ENCODE data around the gene EPB41L5. TPM values are rescaled to one million over a fixed set of nuclear protein-coding genes. Genes with fewer than 3 reads are reported as not detected.

Gene EPB41L5
- total and polyA plus RNA-seq, 2 donors (not counting 3 experiments of a cell fraction or from before 2014, with no cell fraction given) = 8.4 to 13.6 TPM

GRCh38 chr2:120228503-120228902, 215.6 kb downstream of the EPB41L5 start:
- Histone ChIP-seq H3K9ac (replicated peaks; ENCODE audit: extremely low read depth, insufficient read depth, low read length) (no peak overlapping the region), H3K4me1 (ENCODE audit: control insufficient read depth, extremely low read depth, insufficient read depth, low read length) (peaks cover 5% of the 10 kb centered on the region), H3K4me3 (replicated peaks in 1 of 3; ENCODE audit: insufficient read depth in 1 of 3, low read depth in 1 of 3, low read length in 3 of 3) (no peak overlapping the region), H3K4me2 (ENCODE audit: insufficient read depth, low read length) (no peak overlapping the region), H3K36me3 (ENCODE audit: control insufficient read depth in 2 of 2, extremely low read depth in 1 of 2, insufficient read depth in 2 of 2, low read length in 2 of 2) (no peaks in the 10 kb centered on the region), H3K27me3 (ENCODE audit: control insufficient read depth in 2 of 2, insufficient read depth in 2 of 2, low read length in 2 of 2) (peaks cover 0 to 3% of the 10 kb centered on the region in 2 experiments), H3K79me2 (ENCODE audit: control insufficient read depth, insufficient read depth, low read length) (no peaks in the 10 kb centered on the region), H2AFZ (ENCODE audit: low read depth, low read length) (no peak overlapping the region), H3K9me3 (replicated peaks; ENCODE audit: control insufficient read depth, insufficient read depth, low read length) (no peaks in the 10 kb centered on the region), H3K9me1 (replicated peaks; ENCODE audit: control insufficient read depth, extremely low read depth, insufficient read depth, low read length) (no peaks in the 10 kb centered on the region), H4K20me1 (replicated peaks; ENCODE audit: control insufficient read depth, extremely low read depth, insufficient read depth, low read length) (no peaks in the 10 kb centered on the region), H3K27ac (ENCODE audit: insufficient read depth, low read depth, low read length) (no peak overlapping the region)
- intact Hi-C loops (cut with micrococcal nuclease) (no loop called here), dilution Hi-C loops (cut with MboI; ENCODE audit: extremely low pct_ligation_motif_present, low sequenced_read_pairs) (no loop called here)
- no TSS peak for BruUV-seq (replicated peaks)
- ChIA-PET POLR2A (no interaction called here), CTCF (interaction anchor here (0.9 to 1.6 kb wide), 4 partner anchors 9 to 85 kb away, joined by 4 to 11 read pairs (median 6); no protein-coding TSS in a partner anchor)
- DNase-seq (ENCODE audit: low read depth, low spot score) = no peak
- TF ChIP-seq POLR2A (IDR thresholded peaks at IDR 0.05; ENCODE audit: low read depth, low read length) (no peak), POLR2AphosphoS5 (IDR thresholded peaks at IDR 0.05; ENCODE audit: insufficient read depth, low read depth, low read length) (no peak), MAX (IDR thresholded peaks at IDR 0.05; ENCODE audit: insufficient read depth, insufficient read length) (no peak), MYC (IDR thresholded peaks at IDR 0.05; ENCODE audit: low read depth, low read length) (no peak), GATA2 (IDR thresholded peaks at IDR 0.05; ENCODE audit: insufficient read depth, insufficient read length, low read depth, low read length) (no peak)
- peak; percentile 63 for FAIRE-seq

Small RNA genes within 50 kb of the gene (small RNA-seq; reads per million reads assigned to genes)
- not detected for gene MTND4LP14 (ENCODE audit: insufficient read depth, insufficient read length, low read depth, low replicate concordance)
- gene RF00019 (ENCODE audit: insufficient read depth, insufficient read length, low read depth, low replicate concordance) = not detected

Other genes starting within 250 kb of the EPB41L5 start
- gene TMEM185B, start 210.3 kb downstream of the EPB41L5 start, total RNA-seq = 23.9 and 29.9 TPM in 2 replicates
- 31.5 and 31.8 TPM in 2 replicates for gene TMEM185B, start 210.3 kb downstream of the EPB41L5 start, polyA plus RNA-seq
- gene RALB, start 239.8 kb downstream of the EPB41L5 start, total RNA-seq = 106 and 115 TPM in 2 replicates
- gene RALB, start 239.8 kb downstream of the EPB41L5 start, polyA plus RNA-seq = 78.5 and 105 TPM in 2 replicates